ENCODE data around the gene TXLNG.

The TXLNG gene

GRCh38 chrX:16836371-16836770 lies 50.1 kb downstream of the TXLNG start:
- Histone ChIP-seq H3K79me1 (replicated peaks; ENCODE audit: low read length, poor library complexity, severe bottlenecking) (no peaks in the 10 kb centered on the region), H3K27ac (ENCODE audit: low read length, poor library complexity, severe bottlenecking) (no peak overlapping the region), H3K27me3 (ENCODE audit: control insufficient read depth in 1 of 2, insufficient read depth in 1 of 2, low read length in 2 of 2) (no peaks in the 10 kb centered on the region), H3K4me3 (ENCODE audit: insufficient read depth in 1 of 2, low read depth in 1 of 2, low read length in 2 of 2) (no peak overlapping the region), H2BK120ac (ENCODE audit: low read depth, low read length) (no peak overlapping the region), H3K23ac (ENCODE audit: low read length in 2 of 2) (no peak overlapping the region), H2BK5ac (ENCODE audit: low read depth, low read length, poor library complexity, severe bottlenecking) (no peak overlapping the region), H3K4ac (ENCODE audit: low read depth in 1 of 2, low read length in 2 of 2) (no peak overlapping the region), H3K36me3 (ENCODE audit: control insufficient read depth in 1 of 2, insufficient read depth in 2 of 2, low read depth in 1 of 2, low read length in 2 of 2) (peaks cover 8 to 95% of the 10 kb centered on the region in 2 experiments), H2BK12ac (ENCODE audit: low read length in 2 of 2) (no peak overlapping the region), H2AFZ (ENCODE audit: low read depth, low read length) (no peak overlapping the region), H3K9me3 (ENCODE audit: control insufficient read depth, low read length) (no peaks in the 10 kb centered on the region), H2AK5ac (ENCODE audit: low read length, severe bottlenecking) (no peak overlapping the region), H4K91ac (ENCODE audit: low read length) (no peak overlapping the region), H3K18ac (ENCODE audit: low read depth in 1 of 2, low read length in 2 of 2) (no peak overlapping the region), H2BK15ac (ENCODE audit: low read depth, poor library complexity, severe bottlenecking) (no peak overlapping the region), H3K14ac (ENCODE audit: low read length in 2 of 2) (no peak overlapping the region), H4K8ac (ENCODE audit: low read length) (no peak overlapping the region), H3K4me1 (ENCODE audit: control insufficient read depth, insufficient read depth, low read depth, low read length) (peaks cover 9% of the 10 kb centered on the region), H3K4me2 (ENCODE audit: low read length, poor library complexity, severe bottlenecking) (no peak overlapping the region), H3K9ac (ENCODE audit: low read length) (no peak overlapping the region)
- 59% methylated on average over 7 of the region's 9 CpGs for WGBS
- DNase-seq = peak; percentile 37

- H3K27me3 ChIP-seq (ENCODE audit: control insufficient read depth in 1 of 2, insufficient read depth in 1 of 2, low read length in 2 of 2) = no peaks in the 10 kb centered on the region
Observed at GRCh38 chrX:16838202-16839066, 52.2 kb downstream of the TXLNG start.

GRCh38 chrX:16839219-16839851 lies 53.1 kb downstream of the TXLNG start:
- H2BK12ac ChIP-seq (ENCODE audit: low read length in 2 of 2) = no peak overlapping the region
- no peak overlapping the region for H3K4me2 ChIP-seq (ENCODE audit: low read length, poor library complexity, severe bottlenecking)
- peak overlapping the region; percentile 49 for H3K9ac ChIP-seq (ENCODE audit: low read length)
- H4K91ac ChIP-seq (ENCODE audit: low read length) = no peak overlapping the region
- H2AK5ac ChIP-seq (ENCODE audit: low read length, severe bottlenecking) = no peak overlapping the region
- no peak for DNase-seq
- H4K8ac ChIP-seq (ENCODE audit: low read length) = no peak overlapping the region
- H3K79me1 ChIP-seq (replicated peaks; ENCODE audit: low read length, poor library complexity, severe bottlenecking) = no peaks in the 10 kb centered on the region
- peaks cover 10 to 95% of the 10 kb centered on the region in 2 experiments for H3K36me3 ChIP-seq (ENCODE audit: control insufficient read depth in 1 of 2, insufficient read depth in 2 of 2, low read depth in 1 of 2, low read length in 2 of 2)
- no peak overlapping the region for H2BK120ac ChIP-seq (ENCODE audit: low read depth, low read length)
- no peak overlapping the region for H2AFZ ChIP-seq (ENCODE audit: low read depth, low read length)
- H2BK15ac ChIP-seq (ENCODE audit: low read depth, poor library complexity, severe bottlenecking) = no peak overlapping the region
- peak overlapping the region; percentile 20 for H3K27ac ChIP-seq (ENCODE audit: low read length, poor library complexity, severe bottlenecking)
- no peak overlapping the region for H3K23ac ChIP-seq (ENCODE audit: low read length in 2 of 2)
- H3K4me1 ChIP-seq (ENCODE audit: control insufficient read depth, insufficient read depth, low read depth, low read length) = peaks cover 9% of the 10 kb centered on the region
- H3K9me3 ChIP-seq (ENCODE audit: control insufficient read depth, low read length) = no peaks in the 10 kb centered on the region
- H3K14ac ChIP-seq (ENCODE audit: low read length in 2 of 2) = no peak overlapping the region
- H3K4me3 ChIP-seq (ENCODE audit: insufficient read depth in 1 of 2, low read depth in 1 of 2, low read length in 2 of 2) = no peak overlapping the region
- H3K27me3 ChIP-seq (ENCODE audit: control insufficient read depth in 1 of 2, insufficient read depth in 1 of 2, low read length in 2 of 2) = no peaks in the 10 kb centered on the region
- H3K18ac ChIP-seq (ENCODE audit: low read depth in 1 of 2, low read length in 2 of 2) = no peak overlapping the region
- H2BK5ac ChIP-seq (ENCODE audit: low read depth, low read length, poor library complexity, severe bottlenecking) = no peak overlapping the region
- WGBS = 92% methylated on average over 4 of the region's 5 CpGs
- no peak overlapping the region for H3K4ac ChIP-seq (ENCODE audit: low read depth in 1 of 2, low read length in 2 of 2)

More at GRCh38 chrX:16838202-16839066, 52.2 kb downstream of the TXLNG start:
- no peak overlapping the region for H3K14ac ChIP-seq (ENCODE audit: low read length in 2 of 2)
- peaks cover 9% of the 10 kb centered on the region for H3K4me1 ChIP-seq (ENCODE audit: control insufficient read depth, insufficient read depth, low read depth, low read length)
- no peak overlapping the region for H3K4me2 ChIP-seq (ENCODE audit: low read length, poor library complexity, severe bottlenecking)
- H4K8ac ChIP-seq (ENCODE audit: low read length) = no peak overlapping the region
- H2BK5ac ChIP-seq (ENCODE audit: low read depth, low read length, poor library complexity, severe bottlenecking) = no peak overlapping the region
- peak overlapping the region; percentile 34 for H3K9ac ChIP-seq (ENCODE audit: low read length)
- no peak overlapping the region for H2BK120ac ChIP-seq (ENCODE audit: low read depth, low read length)
- no peak overlapping the region for H3K23ac ChIP-seq (ENCODE audit: low read length in 2 of 2)
- H3K9me3 ChIP-seq (ENCODE audit: control insufficient read depth, low read length) = no peaks in the 10 kb centered on the region
- no peak overlapping the region for H2AFZ ChIP-seq (ENCODE audit: low read depth, low read length)
- H2AK5ac ChIP-seq (ENCODE audit: low read length, severe bottlenecking) = peak overlapping the region; percentile 65
- no peak overlapping the region for H3K4ac ChIP-seq (ENCODE audit: low read depth in 1 of 2, low read length in 2 of 2)
- H2BK12ac ChIP-seq (ENCODE audit: low read length in 2 of 2) = peak overlapping the region; percentile 52 to 54
- 62% methylated on average over 6 of the region's 11 CpGs for WGBS
- H3K27ac ChIP-seq (ENCODE audit: low read length, poor library complexity, severe bottlenecking) = peak overlapping the region; percentile 60
- peak overlapping the region; percentile 52 to 62 for H3K18ac ChIP-seq (ENCODE audit: low read depth in 1 of 2, low read length in 2 of 2)
- no peaks in the 10 kb centered on the region for H3K79me1 ChIP-seq (replicated peaks; ENCODE audit: low read length, poor library complexity, severe bottlenecking)
- H3K4me3 ChIP-seq (ENCODE audit: insufficient read depth in 1 of 2, low read depth in 1 of 2, low read length in 2 of 2) = no peak overlapping the region
- H4K91ac ChIP-seq (ENCODE audit: low read length) = peak overlapping the region; percentile 15
- DNase-seq = peak; percentile 75
- H2BK15ac ChIP-seq (ENCODE audit: low read depth, poor library complexity, severe bottlenecking) = no peak overlapping the region
- H3K36me3 ChIP-seq (ENCODE audit: control insufficient read depth in 1 of 2, insufficient read depth in 2 of 2, low read depth in 1 of 2, low read length in 2 of 2) = peaks cover 10 to 95% of the 10 kb centered on the region in 2 experiments

GRCh38 chrX:16839852-16840460 lies 53.7 kb downstream of the TXLNG start:
- Histone ChIP-seq H4K8ac (ENCODE audit: low read length) (no peak overlapping the region), H3K14ac (ENCODE audit: low read length in 2 of 2) (no peak overlapping the region), H3K36me3 (ENCODE audit: control insufficient read depth in 1 of 2, insufficient read depth in 2 of 2, low read depth in 1 of 2, low read length in 2 of 2) (peaks cover 10 to 94% of the 10 kb centered on the region in 2 experiments), H3K4me3 (ENCODE audit: insufficient read depth in 1 of 2, low read depth in 1 of 2, low read length in 2 of 2) (no peak overlapping the region), H3K23ac (ENCODE audit: low read length in 2 of 2) (no peak overlapping the region), H2BK5ac (ENCODE audit: low read depth, low read length, poor library complexity, severe bottlenecking) (no peak overlapping the region), H2BK15ac (ENCODE audit: low read depth, poor library complexity, severe bottlenecking) (no peak overlapping the region), H3K18ac (ENCODE audit: low read depth in 1 of 2, low read length in 2 of 2) (peak overlapping the region in 1 of 2 experiments; percentile 2), H4K91ac (ENCODE audit: low read length) (no peak overlapping the region), H3K4me2 (ENCODE audit: low read length, poor library complexity, severe bottlenecking) (no peak overlapping the region), H2BK12ac (ENCODE audit: low read length in 2 of 2) (no peak overlapping the region), H3K4ac (ENCODE audit: low read depth in 1 of 2, low read length in 2 of 2) (no peak overlapping the region), H3K9ac (ENCODE audit: low read length) (peak overlapping the region; percentile 49), H2AFZ (ENCODE audit: low read depth, low read length) (no peak overlapping the region), H3K4me1 (ENCODE audit: control insufficient read depth, insufficient read depth, low read depth, low read length) (peaks cover 9% of the 10 kb centered on the region), H3K27ac (ENCODE audit: low read length, poor library complexity, severe bottlenecking) (no peak overlapping the region), H3K9me3 (ENCODE audit: control insufficient read depth, low read length) (no peaks in the 10 kb centered on the region), H2BK120ac (ENCODE audit: low read depth, low read length) (no peak overlapping the region), H3K79me1 (replicated peaks; ENCODE audit: low read length, poor library complexity, severe bottlenecking) (no peaks in the 10 kb centered on the region), H2AK5ac (ENCODE audit: low read length, severe bottlenecking) (no peak overlapping the region), H3K27me3 (ENCODE audit: control insufficient read depth in 1 of 2, insufficient read depth in 1 of 2, low read length in 2 of 2) (no peaks in the 10 kb centered on the region)
- 79% methylated on average over 14 of the region's 14 CpGs for WGBS
- peak; percentile 76 for DNase-seq

Data from mesenchymal stem cell (in vitro differentiated cells and primary cell).